Type B pancreatic cell (in vitro differentiated cells): Measurements from ENCODE around the gene KRR1. TPM values are rescaled to one million over a fixed set of nuclear protein-coding genes. Genes with fewer than 3 reads are reported as not detected.
A peak's percentile ranks its signal among the peaks of the same experiment; 100 is the strongest.

Experiments used
- DNase-seq: peaks from one replicate; pipeline ENCODE4 v3.0.0; 2021; ENCODE audit warnings: mixed read lengths; ENCODE audit not compliant: unreplicated experiment; ENCODE audit errors: extremely low spot score
- H3K27ac Mint-ChIP-seq: 2 replicates; pipeline ENCODE4 v1.8.0; 2021; ENCODE audit warnings: mild to moderate bottlenecking, mixed read lengths
- H3K27me3 Mint-ChIP-seq: 2 replicates; pipeline ENCODE4 v1.8.0; 2021; ENCODE audit warnings: mixed read lengths
- H3K36me3 Mint-ChIP-seq: 2 replicates; pipeline ENCODE4 v1.8.0; 2021; ENCODE audit warnings: mixed read lengths
- H3K4me1 Mint-ChIP-seq: one replicate; pipeline ENCODE4 v1.8.0; 2021; ENCODE audit warnings: mixed read lengths; ENCODE audit not compliant: unreplicated experiment
- H3K4me3 Mint-ChIP-seq: 2 replicates; pipeline ENCODE4 v1.8.0; 2021; ENCODE audit warnings: mild to moderate bottlenecking, mixed read lengths
- H3K9me3 Mint-ChIP-seq: 2 replicates; pipeline ENCODE4 v1.8.0; 2021; ENCODE audit warnings: mixed read lengths
- CTCF ChIP-seq: fragments of 200-600 bp; sonication (generic); conservative IDR thresholded peaks from 2 replicates; pipeline ENCODE4 v1.5.0; 2021; ENCODE audit warnings: antibody characterized with exemption, mild to moderate bottlenecking
- long read RNA-seq: library from polyadenylated mRNA; unstranded; transcript quantifications from one replicate; pipeline ENCODE4 v2.0.0, GENCODE V29; 2020
- total RNA-seq: library from RNA; stranded (reverse); gene quantifications from 2 replicates; pipeline ENCODE4 v1.2.1, GENCODE V29; 2021; ENCODE audit warnings: low replicate concordance

KRR1 gene
- total RNA-seq, result 66.9 and 87.8 TPM in 2 replicates
- long read RNA-seq, full-length matches to known transcripts, result 129 of 158 reads
- long read RNA-seq, partial matches to known transcripts, result 3 of 158 reads
- long read RNA-seq, other reads (novel, unspliced or antisense), result 26 of 158 reads

DNA sequence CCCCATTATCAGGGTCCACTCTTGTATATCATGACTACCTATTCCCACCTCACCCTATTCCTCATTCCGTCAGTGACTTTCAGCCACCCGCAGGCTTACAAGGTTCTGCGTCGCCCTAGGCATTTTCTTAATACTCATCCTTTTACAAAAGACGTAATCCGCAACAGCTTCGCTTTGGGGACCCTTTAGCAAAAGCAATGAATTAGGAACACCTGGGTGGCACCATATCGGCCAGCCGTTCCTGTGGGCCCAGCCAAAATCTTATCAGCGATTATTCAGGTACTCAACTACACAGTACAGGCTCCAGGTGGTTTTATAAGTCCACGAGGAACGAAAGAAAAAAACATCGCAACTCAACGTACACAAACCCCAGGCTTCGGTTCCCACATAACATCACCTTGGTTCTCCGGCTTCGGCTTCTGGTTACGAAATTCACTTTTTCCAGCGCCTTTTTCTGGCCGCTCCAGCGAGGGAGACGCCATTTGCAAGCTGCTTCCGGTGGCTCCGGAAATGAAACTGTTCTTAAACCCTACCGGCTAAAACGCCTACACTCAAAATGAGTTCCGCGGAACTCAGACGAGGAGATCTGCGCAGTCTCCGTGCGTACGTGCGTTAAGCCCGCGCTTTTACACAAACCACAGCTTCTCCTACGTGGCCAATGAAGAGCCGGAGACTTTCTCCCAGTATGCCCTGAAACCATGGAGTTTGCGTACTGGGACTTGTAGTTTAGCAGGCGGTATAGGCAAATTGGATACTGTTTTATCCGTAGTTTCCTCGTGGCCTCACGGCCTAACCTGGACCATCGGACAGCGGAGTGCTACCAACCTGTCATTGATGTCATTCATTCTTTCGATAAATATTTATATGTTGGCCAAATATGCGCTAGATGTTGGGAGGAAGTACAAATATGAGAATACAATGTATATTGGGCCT is at the start of gene KRR1:
Gene KRR1 (minus strand): TSS at position 494 of the 933 bp plus-strand sequence. CDS start 12 bp downstream, at position 482.
- peak; percentile 33 for TF ChIP-seq CTCF
- no peaks in the 10 kb centered on the region for H3K36me3 Mint-ChIP-seq
- no peaks in the 10 kb centered on the region for H3K27me3 Mint-ChIP-seq
- peak; percentile 87 for DNase-seq
- H3K9me3 Mint-ChIP-seq, result no peaks in the 10 kb centered on the region
- peaks cover 20% of the 10 kb centered on the region for H3K4me1 Mint-ChIP-seq
- peak within 1 kb of the TSS; percentile 99 for H3K4me3 Mint-ChIP-seq
- peak within 1 kb of the TSS; percentile 97 for H3K27ac Mint-ChIP-seq

GRCh38 chr12:75560167-75560566 is 48.8 kb upstream of the KRR1 start:
- no peak overlapping the region for H3K4me3 Mint-ChIP-seq
- no peaks in the 10 kb centered on the region for H3K9me3 Mint-ChIP-seq
- peak; percentile 54 for TF ChIP-seq CTCF
- H3K27ac Mint-ChIP-seq, result peak overlapping the region; percentile 33
- no peaks in the 10 kb centered on the region for H3K36me3 Mint-ChIP-seq
- DNase-seq, result no peak
- peaks cover 17% of the 10 kb centered on the region for H3K4me1 Mint-ChIP-seq
- H3K27me3 Mint-ChIP-seq, result no peaks in the 10 kb centered on the region

- Mint-ChIP-seq H3K27me3 (no peaks in the 10 kb centered on the region), H3K4me1 (peaks cover 29% of the 10 kb centered on the region)
- no peak for DNase-seq
Observed at GRCh38 chr12:75558287-75558686, 46.9 kb upstream of the KRR1 start.

GRCh38 chr12:75556311-75556899 is 45.0 kb upstream of the KRR1 start:
- H3K27me3 Mint-ChIP-seq, result no peaks in the 10 kb centered on the region
- no peak overlapping the region for H3K27ac Mint-ChIP-seq
- H3K4me1 Mint-ChIP-seq, result peaks cover 33% of the 10 kb centered on the region
- H3K4me3 Mint-ChIP-seq, result no peak overlapping the region
- no peaks in the 10 kb centered on the region for H3K36me3 Mint-ChIP-seq
- no peak for TF ChIP-seq CTCF
- H3K9me3 Mint-ChIP-seq, result no peaks in the 10 kb centered on the region
- no peak for DNase-seq

More at GRCh38 chr12:75558287-75558686, 46.9 kb upstream of the KRR1 start:
- H3K9me3 Mint-ChIP-seq, result no peaks in the 10 kb centered on the region
- no peaks in the 10 kb centered on the region for H3K36me3 Mint-ChIP-seq
- no peak overlapping the region for H3K27ac Mint-ChIP-seq
- H3K4me3 Mint-ChIP-seq, result no peak overlapping the region
- TF ChIP-seq CTCF, result no peak

DNA sequence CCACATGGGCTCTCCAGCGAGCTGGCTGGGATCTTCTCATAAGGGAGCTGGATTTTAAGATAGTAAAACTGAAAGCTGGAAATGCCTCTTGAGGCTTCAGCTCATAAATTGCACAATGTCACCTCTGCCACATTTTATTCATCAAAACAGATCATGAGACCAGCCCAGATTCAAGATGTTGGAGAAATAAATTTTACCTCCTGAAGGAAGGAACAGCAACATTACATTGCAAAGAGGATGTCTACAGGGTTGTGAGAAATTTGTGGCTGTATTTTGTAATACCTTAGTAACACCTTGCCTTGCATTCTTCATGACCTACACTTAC is 43.1 kb upstream of the KRR1 start:
- H3K4me1 Mint-ChIP-seq, result peaks cover 38% of the 10 kb centered on the region
- no peaks in the 10 kb centered on the region for H3K27me3 Mint-ChIP-seq
- H3K9me3 Mint-ChIP-seq, result peaks cover 8% of the 10 kb centered on the region
- H3K36me3 Mint-ChIP-seq, result no peaks in the 10 kb centered on the region
- no peak overlapping the region for H3K4me3 Mint-ChIP-seq
- no peak overlapping the region for H3K27ac Mint-ChIP-seq
- no peak for TF ChIP-seq CTCF
- DNase-seq, result no peak
